T-helper 2 cell treated with Interferon-gamma antibody and Interleukin-4, amounts not matched to agents 5 μg/mL and 100 μg/mL, for 36 hours (primary cell): ENCODE measurements around the gene CFAP97D1.

Experiments used
- DNase-seq: peaks from one replicate; pipeline ENCODE4 v3.0.0; 2021; ENCODE audit warnings: low spot score
- H3K27ac Mint-ChIP-seq: one replicate; pipeline ENCODE4 v1.8.0; 2021; ENCODE audit warnings: mild to moderate bottlenecking, mixed read lengths
- H3K27me3 Mint-ChIP-seq: one replicate; pipeline ENCODE4 v1.8.0; 2021; ENCODE audit warnings: low read depth, mixed read lengths
- H3K36me3 Mint-ChIP-seq: one replicate; pipeline ENCODE4 v1.8.0; 2021; ENCODE audit warnings: low read depth, mixed read lengths
- H3K4me1 Mint-ChIP-seq: one replicate; pipeline ENCODE4 v1.8.0; 2021; ENCODE audit warnings: low read depth, mixed read lengths
- H3K4me3 Mint-ChIP-seq: one replicate; pipeline ENCODE4 v1.8.0; 2022; ENCODE audit warnings: mild to moderate bottlenecking, moderate library complexity, mixed read lengths
- H3K9me3 Mint-ChIP-seq: one replicate; pipeline ENCODE4 v1.8.0; 2021; ENCODE audit warnings: mixed read lengths

The CFAP97D1 gene

GRCh38 chr17:43832976-43833829, 53.0 kb downstream of the CFAP97D1 start, which contains the start of gene MPP3:
Gene MPP3, minus strand, starts transcription at chr17:43833146. Its CDS starts 1,240 bp downstream, at chr17:43831906.
- Mint-ChIP-seq H3K27me3 (peaks cover 60% of the 10 kb centered on the region), H3K9me3 (no peaks in the 10 kb centered on the region), H3K36me3 (no peaks in the 10 kb centered on the region), H3K4me3 (peak within 1 kb of the TSS; percentile 71), H3K27ac (no peak within 1 kb of the TSS), H3K4me1 (peaks cover 8% of the 10 kb centered on the region)
- DNase-seq = peak; percentile 22

DNA sequence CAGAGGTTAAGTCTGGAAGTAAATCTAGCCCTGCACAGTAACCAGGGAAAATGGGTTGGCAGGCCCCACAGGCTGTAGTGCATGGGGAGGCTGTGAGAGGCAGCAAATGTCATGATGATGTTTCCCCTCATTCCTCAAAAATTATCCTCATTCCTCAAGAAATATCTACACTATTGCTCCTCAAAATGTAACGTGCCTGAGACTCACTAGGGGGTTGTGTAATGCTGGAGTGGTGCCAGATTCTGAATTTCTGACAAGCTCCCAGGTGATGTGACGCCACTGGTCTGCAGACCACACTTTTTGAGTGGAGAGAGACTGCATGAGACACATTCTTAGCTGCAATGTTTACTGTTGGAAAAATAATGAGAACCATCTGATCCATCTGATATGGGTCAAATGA, 53.9 kb downstream of the CFAP97D1 start:
- Mint-ChIP-seq H3K4me3 (peak overlapping the region; percentile 71), H3K4me1 (peaks cover 8% of the 10 kb centered on the region), H3K27ac (no peak overlapping the region), H3K36me3 (no peaks in the 10 kb centered on the region), H3K9me3 (no peaks in the 10 kb centered on the region), H3K27me3 (peaks cover 57% of the 10 kb centered on the region)
- no peak for DNase-seq
